NCI-H510A (cell line): Measurements from ENCODE around the gene RNF19B.

Source experiments
- DNase-seq: peaks from one replicate; lab custom pipeline; 2025; lab: John Stamatoyannopoulos, UW

RNF19B gene

DNA sequence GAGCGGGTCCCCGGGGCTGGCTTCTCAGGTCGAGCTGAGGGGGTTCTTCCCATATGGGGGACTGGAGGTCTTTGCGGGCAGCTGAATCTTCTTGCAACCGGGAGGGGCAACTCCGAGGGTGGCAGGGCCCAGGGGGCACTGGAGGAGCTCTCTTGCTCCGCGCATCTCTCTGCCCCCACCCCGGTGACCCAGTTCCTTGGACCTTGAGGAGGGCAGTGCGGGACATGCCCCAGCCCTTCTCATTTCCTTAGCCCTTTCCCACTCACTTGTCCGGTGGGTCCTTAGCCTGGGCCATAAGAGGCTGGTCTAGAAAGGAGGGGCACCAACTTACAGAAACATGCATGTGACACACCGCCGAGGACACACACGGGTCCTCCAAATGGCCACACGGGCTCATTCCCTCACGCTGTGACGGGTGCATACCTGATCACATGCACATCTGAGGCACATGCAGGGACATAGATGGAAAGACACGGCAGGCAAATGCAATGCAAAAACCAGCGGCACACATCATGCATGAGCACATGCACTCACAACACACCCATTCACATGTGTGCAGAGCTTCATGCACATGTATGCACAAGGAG, 77.7 kb downstream of the RNF19B start:
- no peak for DNase-seq
